Osteoblast (primary cell): ENCODE measurements around the gene SNX21. TPM values are rescaled to one million over a fixed set of nuclear protein-coding genes. Genes with fewer than 3 reads are reported as not detected.

Experiments
- DNase-seq: peaks from one replicate; pipeline ENCODE4 v3.0.0; 2011; ENCODE audit warnings: low spot score, mixed read lengths; ENCODE audit not compliant: insufficient read length; ENCODE audit errors: missing footprints
- H2AFZ ChIP-seq: 2 replicates; pipeline ENCODE4 v1.6.0; 2011; ENCODE audit warnings: mild to moderate bottlenecking, low read length
- H3K27ac ChIP-seq: 2 replicates; pipeline ENCODE4 v1.5.1; 2011; ENCODE audit warnings: mild to moderate bottlenecking, low read depth, low read length, moderate library complexity
- H3K27me3 ChIP-seq: 2 replicates; pipeline ENCODE4 v1.6.0; 2012; ENCODE audit warnings: mild to moderate bottlenecking, control low read depth, inconsistent platforms, low read length, moderate library complexity; ENCODE audit not compliant: insufficient read depth
- H3K36me3 ChIP-seq: 2 replicates; pipeline ENCODE4 v1.5.1; 2011; ENCODE audit warnings: mild to moderate bottlenecking, low read length, control low read depth, moderate library complexity; ENCODE audit not compliant: insufficient read depth
- H3K4me1 ChIP-seq: 2 replicates; pipeline ENCODE4 v1.5.1; 2011; ENCODE audit warnings: mild to moderate bottlenecking, low read length, control low read depth, moderate library complexity; ENCODE audit not compliant: insufficient read depth
- H3K4me2 ChIP-seq: 2 replicates; pipeline ENCODE4 v1.6.0; 2011; ENCODE audit warnings: mild to moderate bottlenecking, low read length; ENCODE audit not compliant: insufficient read depth
- H3K4me3 ChIP-seq: fragments of 200-600 bp; sonication (generic); 3 replicates; pipeline ENCODE4 v1.5.1; 2012; ENCODE audit warnings: mild to moderate bottlenecking, low read length, inconsistent platforms; ENCODE audit not compliant: insufficient read depth
- H3K79me2 ChIP-seq: 2 replicates; pipeline ENCODE4 v1.6.0; 2012; ENCODE audit warnings: mild to moderate bottlenecking, low read length, control low read depth, inconsistent platforms; ENCODE audit not compliant: insufficient read depth
- H3K9me3 ChIP-seq: 2 replicates; pipeline ENCODE4 v1.5.1; 2011; ENCODE audit warnings: low read depth, low read length, control low read depth
- H4K20me1 ChIP-seq: 2 replicates; pipeline ENCODE4 v1.6.0; 2012; ENCODE audit warnings: mild to moderate bottlenecking, low read length, control low read depth; ENCODE audit not compliant: insufficient read depth
- total RNA-seq: library from RNA; depleted of rRNA; stranded (reverse); fragments of >200 nt; gene quantifications from 2 replicates; pipeline ENCODE4 v1.2.3, GENCODE V29; 2012
- TF ChIP-seq, protein P1 (sequence below): IDR thresholded peaks from 2 replicates; pipeline ENCODE4 v1.5.1; 2011; ENCODE audit warnings: mild to moderate bottlenecking, low read depth, low read length, moderate library complexity; ENCODE audit errors: extremely low read depth

SNX21 gene
- total RNA-seq, 1 donor = 101 TPM

DNA sequence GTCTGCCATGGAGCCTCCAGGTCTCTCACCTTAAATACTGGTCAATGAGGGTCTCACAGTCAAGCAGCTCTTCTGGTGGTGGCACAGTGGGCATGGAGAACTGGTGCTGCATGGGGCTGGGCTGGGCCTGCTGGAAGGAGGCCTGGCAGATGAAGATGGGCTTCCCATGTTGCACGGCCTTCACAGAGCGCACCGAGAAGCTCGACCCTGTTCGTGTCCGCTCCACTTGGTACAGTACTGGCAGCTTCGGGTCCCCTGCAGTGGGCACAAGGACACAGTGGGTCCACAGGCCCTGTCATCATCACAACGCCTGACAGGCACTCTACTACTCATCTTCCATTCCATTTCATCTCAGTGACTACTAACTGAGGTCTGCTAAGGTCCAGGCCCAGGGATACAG is 14.8 kb downstream of the SNX21 start:
- H3K36me3 ChIP-seq = peaks cover 37% of the 10 kb centered on the region
- H3K9me3 ChIP-seq = no peaks in the 10 kb centered on the region
- H3K27me3 ChIP-seq = no peaks in the 10 kb centered on the region
- peaks cover 4% of the 10 kb centered on the region for H4K20me1 ChIP-seq
- H3K4me3 ChIP-seq = no peak overlapping the region
- TF ChIP-seq, protein P1, sequence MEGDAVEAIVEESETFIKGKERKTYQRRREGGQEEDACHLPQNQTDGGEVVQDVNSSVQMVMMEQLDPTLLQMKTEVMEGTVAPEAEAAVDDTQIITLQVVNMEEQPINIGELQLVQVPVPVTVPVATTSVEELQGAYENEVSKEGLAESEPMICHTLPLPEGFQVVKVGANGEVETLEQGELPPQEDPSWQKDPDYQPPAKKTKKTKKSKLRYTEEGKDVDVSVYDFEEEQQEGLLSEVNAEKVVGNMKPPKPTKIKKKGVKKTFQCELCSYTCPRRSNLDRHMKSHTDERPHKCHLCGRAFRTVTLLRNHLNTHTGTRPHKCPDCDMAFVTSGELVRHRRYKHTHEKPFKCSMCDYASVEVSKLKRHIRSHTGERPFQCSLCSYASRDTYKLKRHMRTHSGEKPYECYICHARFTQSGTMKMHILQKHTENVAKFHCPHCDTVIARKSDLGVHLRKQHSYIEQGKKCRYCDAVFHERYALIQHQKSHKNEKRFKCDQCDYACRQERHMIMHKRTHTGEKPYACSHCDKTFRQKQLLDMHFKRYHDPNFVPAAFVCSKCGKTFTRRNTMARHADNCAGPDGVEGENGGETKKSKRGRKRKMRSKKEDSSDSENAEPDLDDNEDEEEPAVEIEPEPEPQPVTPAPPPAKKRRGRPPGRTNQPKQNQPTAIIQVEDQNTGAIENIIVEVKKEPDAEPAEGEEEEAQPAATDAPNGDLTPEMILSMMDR = no peak
- no peak overlapping the region for H3K27ac ChIP-seq
- peaks cover 2% of the 10 kb centered on the region for H3K79me2 ChIP-seq
- H2AFZ ChIP-seq = no peak overlapping the region
- H3K4me1 ChIP-seq = no peaks in the 10 kb centered on the region
- H3K4me2 ChIP-seq = no peak overlapping the region
- no peak for DNase-seq

DNA sequence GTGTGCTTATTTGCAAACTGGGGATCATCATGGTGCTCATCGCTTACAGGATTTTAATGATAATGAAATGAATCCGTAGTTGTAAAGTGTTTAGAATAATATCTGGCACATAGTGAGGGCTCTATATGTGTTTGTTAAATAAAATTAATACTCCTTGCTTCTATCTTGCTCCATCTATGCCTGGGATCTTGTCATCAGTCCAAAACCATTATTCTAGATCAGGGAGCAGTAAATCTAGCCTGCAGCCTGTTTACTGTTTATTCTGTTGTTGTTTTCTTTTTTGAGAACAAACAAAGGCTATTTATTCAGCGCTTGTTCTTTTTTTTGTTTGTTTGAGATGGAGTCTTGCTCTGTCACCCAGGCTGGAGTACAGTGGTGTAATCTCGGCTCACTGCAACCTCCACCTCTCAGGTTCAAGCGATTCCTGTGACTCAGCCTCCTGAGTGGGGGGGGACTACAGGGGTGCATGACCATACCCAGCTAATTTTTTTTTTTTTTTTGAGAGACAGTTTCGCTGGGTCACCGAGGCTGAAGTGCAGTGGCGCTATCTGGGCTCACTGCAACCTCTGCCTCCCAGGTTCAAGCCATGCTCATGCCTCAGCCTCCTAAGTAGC is 15.5 kb downstream of the SNX21 start:
- no peak overlapping the region for H2AFZ ChIP-seq
- H3K4me3 ChIP-seq = no peak overlapping the region
- no peak overlapping the region for H3K27ac ChIP-seq
- H3K9me3 ChIP-seq = no peaks in the 10 kb centered on the region
- H3K79me2 ChIP-seq = peaks cover 6% of the 10 kb centered on the region
- H3K27me3 ChIP-seq = no peaks in the 10 kb centered on the region
- no peak overlapping the region for H3K4me2 ChIP-seq
- TF ChIP-seq, protein P1 = no peak
- H4K20me1 ChIP-seq = peaks cover 4% of the 10 kb centered on the region
- H3K36me3 ChIP-seq = peaks cover 31% of the 10 kb centered on the region
- no peak for DNase-seq
- no peaks in the 10 kb centered on the region for H3K4me1 ChIP-seq

DNA sequence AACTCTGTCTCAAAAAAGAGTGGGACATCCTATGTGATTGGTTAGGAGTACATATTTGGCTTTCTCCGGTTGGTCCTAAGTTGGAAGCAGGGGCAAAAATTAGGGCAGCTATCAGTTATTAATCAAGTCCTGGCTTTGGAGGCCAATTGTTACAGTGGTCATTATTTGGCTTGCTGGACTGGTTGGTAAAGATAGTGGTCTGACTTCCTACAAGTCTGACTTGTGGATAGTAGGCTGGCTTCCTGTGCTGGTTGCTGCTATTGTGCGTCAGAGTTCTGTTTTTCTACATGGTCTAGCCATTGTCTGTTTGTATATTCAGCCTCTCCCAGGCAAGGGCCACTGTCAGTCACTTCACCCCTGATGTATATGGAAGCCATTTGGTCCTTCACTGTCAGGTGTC is 16.6 kb downstream of the SNX21 start:
- H3K4me1 ChIP-seq = no peaks in the 10 kb centered on the region
- H3K27ac ChIP-seq = no peak overlapping the region
- H3K9me3 ChIP-seq = no peaks in the 10 kb centered on the region
- TF ChIP-seq, protein P1 = no peak
- peaks cover 8% of the 10 kb centered on the region for H4K20me1 ChIP-seq
- no peak overlapping the region for H2AFZ ChIP-seq
- H3K4me2 ChIP-seq = no peak overlapping the region
- H3K79me2 ChIP-seq = peaks cover 15% of the 10 kb centered on the region
- no peak for DNase-seq
- H3K27me3 ChIP-seq = no peaks in the 10 kb centered on the region
- H3K36me3 ChIP-seq = peaks cover 26% of the 10 kb centered on the region
- no peak overlapping the region for H3K4me3 ChIP-seq

DNA sequence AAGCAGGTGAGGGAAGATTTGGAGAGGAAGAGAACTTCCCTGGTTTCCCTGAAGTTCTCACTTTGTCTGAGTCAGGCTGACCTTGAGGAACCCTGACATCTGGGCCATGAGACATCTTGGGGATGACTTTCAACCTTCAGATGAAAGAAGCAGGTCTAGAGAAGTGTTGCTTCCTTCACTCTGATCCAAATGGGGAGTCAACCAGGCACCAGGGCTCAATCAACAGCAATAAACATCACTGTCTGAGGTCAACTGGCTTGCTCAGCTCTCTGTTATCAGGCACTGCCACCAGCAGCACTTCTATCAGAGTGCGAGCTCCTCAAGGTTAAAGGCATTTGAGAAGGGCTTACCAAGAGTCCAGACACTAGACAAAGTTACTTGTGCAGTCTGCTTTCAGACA is 17.3 kb downstream of the SNX21 start:
- no peak for DNase-seq
- no peaks in the 10 kb centered on the region for H3K27me3 ChIP-seq
- H3K27ac ChIP-seq = no peak overlapping the region
- H3K4me2 ChIP-seq = no peak overlapping the region
- H3K79me2 ChIP-seq = peaks cover 19% of the 10 kb centered on the region
- peaks cover 11% of the 10 kb centered on the region for H4K20me1 ChIP-seq
- H2AFZ ChIP-seq = no peak overlapping the region
- peaks cover 22% of the 10 kb centered on the region for H3K36me3 ChIP-seq
- no peaks in the 10 kb centered on the region for H3K9me3 ChIP-seq
- H3K4me3 ChIP-seq = no peak overlapping the region
- TF ChIP-seq, protein P1 = no peak
- peaks cover 2% of the 10 kb centered on the region for H3K4me1 ChIP-seq
